NCI-H345 treated with DMSO at 0.1 percent for 48 hours (cell line): Measurements from ENCODE around the gene C16orf74.
A peak's percentile ranks its signal among the peaks of the same experiment; 100 is the strongest.

ENCODE experiments used
- DNase-seq: peaks from one replicate; lab custom pipeline; 2025; ENCODE audit not compliant: unreplicated experiment; lab: John Stamatoyannopoulos, UW

C16orf74 gene

DNA sequence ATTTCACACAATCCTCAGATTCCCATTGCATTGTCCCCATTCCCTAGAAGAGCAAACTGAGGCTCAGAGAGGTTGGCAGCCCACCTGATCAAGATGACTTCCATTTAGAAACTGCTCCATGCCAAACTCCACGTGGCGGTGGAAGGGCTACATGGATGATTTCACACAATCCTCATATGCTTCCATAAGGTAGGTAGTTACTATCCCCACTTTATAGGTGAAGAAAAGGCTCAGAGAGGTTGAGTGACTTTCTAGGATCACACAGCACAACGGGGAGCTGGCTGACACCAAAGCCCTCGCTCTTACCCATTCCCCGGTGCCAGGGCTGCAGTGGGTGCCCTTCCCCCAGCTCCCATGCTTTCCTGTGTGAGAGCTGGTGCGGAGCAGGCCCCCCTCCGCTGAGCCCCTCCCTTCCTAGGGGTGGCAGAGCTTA, 52.4 kb downstream of the C16orf74 start:
- no peak for DNase-seq

DNA sequence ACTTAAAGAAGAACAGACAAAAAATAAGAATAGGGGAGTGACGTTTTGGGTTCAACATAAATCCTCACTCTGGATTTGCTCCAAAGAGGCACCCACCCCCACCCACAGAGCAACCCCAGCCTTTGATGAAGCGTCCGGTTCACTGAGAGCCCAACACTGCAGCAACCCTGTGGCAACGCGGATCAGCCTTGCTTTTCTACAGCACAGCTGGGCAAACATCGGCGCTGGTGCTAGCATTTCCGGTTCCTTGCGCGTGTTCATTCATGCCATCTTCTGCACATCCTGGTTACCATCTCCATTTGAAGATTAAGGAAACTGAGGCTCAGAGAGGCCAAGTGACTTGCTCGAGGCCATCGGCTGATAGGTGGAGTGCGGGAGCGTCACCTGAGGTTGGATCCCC, 53.5 kb downstream of the C16orf74 start:
- no peak for DNase-seq

DNA sequence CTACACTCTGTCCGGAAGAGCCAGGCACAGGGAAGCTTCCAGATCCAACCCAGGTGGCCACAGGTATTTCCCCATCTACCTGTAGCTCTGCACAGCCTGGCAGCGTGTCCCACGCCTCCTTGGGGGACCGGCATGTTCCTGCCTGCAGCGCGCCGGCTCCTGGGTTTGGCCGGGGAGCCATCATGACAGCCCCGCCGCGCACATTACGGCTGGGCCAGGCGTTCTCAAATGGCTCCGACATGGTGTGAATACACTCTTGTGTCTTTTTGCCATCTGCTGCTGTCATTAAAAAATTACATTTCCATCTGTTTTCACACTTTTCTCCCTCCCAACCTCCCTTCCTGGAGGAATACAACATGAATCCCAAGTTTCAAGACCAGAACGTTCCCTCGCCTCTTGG, 54.1 kb downstream of the C16orf74 start:
- no peak for DNase-seq

DNA sequence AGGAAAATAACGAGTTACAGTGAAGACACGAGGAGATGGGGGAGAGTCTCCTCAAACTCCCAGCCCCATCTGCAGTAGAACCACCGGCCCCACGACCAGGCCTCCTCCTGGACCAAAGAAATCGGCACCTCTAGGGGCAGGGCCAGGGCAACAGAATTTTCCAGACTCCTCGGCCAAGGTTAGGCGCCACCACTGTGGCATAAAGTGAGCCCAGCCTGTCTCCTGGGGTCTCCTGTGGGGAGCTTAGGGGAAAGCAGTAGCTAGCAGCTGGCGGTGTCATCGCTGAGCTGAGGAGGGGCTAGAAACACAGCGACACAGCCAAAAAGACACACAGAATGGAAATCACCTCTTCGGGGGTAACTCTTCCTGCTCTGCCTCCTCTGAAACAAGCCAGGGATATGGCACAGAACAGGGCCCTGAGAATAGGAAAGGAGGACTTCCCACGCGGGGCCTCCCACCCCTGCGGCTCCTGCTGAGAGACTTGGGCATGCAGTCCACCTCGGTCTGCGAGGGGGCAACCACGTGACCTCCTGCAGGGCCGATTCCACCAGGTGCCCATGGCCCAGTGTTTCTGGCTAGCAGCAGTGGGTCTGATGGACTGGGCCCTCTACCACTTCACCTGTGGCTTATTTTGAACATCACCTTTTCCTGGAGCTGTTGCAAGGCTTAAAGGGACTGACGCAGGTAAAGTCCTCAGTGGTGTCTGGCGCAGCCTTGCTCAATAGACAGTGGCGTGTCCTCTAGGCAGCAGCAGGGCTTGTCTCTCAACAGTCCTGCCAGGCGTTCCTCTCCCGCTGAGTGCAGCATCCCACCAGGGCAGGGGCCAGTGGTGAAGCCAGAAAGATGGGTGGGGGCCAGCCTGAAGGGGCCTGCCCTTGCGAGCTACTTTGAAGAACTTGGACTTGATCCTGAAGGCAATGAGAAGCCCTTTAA, 55.4 kb downstream of the C16orf74 start:
- DNase-seq, result no peak

DNA sequence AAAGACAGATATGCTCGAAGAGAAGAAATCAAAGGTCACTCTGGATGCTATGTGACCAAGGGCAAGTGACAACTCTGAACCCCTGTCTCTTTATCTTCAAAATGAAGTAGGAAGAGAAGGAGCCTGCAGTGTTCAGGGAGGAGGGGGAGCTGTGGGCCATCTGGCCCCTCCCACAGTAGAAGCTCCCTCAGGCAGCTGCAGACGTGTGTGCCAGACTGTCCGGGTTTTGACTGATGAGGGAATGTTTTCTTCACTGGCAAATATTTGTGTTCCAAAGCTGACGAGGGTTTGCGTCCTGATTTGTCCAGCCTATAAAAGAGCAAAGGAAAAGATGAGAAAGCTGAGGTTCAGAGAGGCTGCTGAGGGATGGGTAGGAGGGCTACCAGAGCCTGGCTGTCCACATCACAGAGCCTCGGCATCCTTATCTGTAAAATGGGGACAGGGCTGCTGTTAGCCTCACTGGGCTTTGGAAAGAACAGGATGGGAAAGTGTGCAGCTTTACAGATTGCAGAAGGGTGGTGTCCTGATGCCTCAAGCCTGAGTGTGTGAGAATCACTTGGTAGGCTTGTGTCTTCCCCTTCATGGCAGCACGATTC, 60.3 kb downstream of the C16orf74 start:
- no peak for DNase-seq

DNA sequence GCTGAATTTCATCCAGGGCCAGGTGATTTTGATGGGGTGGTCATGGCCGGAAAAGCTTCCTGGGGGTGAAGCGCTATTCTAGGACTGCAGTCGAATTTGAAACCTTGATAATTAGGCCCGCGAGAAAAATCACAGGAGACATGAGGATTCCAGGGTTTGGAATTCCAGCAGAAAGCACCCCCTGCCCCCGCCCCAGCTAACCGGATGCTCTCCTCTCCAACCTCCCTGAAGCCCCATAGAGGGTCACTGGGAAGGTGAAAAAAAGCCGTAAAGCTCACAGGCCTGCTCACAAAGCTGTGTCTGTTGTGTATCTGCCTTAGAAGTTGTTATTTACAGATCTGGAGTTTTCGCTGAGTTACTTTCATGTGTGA, 61.0 kb downstream of the C16orf74 start:
- DNase-seq, result no peak

DNA sequence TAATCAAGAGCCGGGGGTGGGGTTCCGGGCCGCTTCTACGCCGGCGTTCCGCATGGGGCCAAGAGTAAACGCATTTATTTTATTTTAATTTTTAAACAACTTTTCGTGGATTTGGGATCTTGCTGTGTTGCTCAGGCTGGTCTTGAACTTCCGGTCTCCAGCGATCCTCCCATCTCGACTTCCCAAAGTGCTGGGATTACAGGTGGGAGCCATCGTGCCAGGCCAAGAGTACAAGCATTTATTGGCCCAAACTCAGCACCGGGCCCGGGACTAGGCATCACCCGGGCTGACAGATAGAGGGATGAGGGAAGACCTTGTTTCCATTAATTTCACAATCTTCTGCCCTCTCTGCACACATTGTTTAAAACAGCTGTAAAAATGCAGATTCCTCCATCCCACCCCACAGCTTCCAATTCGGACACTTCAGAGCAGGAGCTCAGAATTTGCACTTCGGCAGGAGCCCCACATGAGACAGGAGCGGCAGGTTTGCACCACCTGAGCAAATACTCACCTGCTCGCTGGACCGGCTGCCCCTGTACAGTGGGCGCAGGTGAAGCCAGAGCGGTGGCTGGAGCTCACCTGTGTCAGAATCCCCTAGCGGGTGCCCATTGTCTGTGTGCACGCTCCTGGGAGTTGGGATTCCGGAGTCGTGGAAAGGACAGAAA, 61.5 kb downstream of the C16orf74 start:
- peak; percentile 33 for DNase-seq

DNA sequence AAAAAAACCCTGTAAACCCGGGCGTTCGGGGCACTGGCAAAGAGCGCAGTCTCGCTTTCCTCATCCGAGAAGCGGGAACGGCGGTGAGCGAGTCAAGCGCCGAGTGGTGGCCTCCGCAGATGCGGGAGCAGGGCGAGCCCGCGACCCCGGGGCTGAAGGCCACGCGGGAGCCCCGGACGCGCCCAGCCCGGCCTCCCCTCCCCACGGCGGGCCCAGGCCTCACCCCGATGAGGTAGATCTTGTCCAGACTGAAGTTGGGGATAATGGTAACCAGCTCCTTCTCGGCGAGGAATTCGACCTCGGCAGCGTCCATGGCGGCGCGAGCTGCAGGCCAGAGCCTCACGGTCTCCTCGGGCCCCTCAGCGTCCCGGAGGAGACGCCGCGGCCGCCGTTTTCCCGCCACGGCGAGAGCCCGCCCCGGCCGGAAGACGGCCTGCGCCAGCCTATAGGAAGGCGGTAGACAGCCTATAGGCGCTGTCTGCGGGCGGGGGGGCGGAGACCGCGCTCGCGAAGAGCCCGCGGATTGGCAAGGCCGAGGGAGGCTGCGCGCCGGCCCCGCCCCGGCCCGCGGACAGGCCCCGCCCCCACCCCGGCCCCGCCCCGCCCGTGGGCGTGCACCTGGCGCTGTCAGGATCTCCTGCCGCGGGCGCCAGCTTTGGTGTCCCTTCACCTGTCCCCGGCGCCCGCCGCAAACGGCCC, 62.2 kb downstream of the C16orf74 start, which contains the start of gene GINS2:
TSS of gene GINS2 (minus strand) at position 369 of the 699 bp plus-strand sequence. CDS start at position 313, 56 bp downstream.
- DNase-seq, result peak; percentile 62

DNA sequence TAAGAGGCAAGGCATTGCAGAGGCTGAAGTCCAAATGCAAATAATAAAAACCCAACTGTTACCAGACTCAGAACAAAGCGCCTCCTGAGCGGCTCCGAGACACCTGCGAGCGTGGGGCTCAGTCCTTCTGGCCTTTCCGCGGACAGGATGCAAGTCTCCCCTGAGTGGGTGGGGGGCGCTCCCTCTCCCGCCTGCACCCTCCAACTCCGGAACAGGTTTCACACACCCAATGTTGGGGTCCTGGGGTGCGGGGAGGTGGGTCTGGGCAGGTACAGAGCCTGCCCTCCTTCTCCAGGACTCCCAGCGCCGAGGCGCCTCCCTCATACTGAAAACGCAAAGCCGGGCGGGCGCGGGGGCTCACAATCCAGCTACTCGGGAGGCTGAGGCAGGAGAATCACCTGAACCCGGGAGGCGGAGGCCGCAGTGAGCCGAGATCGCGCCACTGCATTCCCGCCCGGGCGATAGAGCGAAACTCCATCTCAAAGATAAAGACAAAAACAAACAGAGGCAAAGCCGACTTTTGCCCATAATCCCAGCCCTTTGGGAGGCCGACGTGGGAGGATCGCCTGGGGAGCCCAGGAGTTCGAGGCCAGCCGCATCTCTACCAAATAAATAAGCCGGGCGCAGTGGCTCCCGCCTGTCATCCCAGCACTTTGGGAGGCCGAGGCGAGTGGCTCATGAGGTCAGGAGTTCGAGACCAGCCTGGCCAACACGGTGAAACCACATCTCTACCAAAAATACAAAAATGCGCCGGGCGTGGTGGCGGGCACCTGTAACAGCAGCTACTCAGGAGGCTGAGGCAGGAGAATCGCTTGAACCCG, 63.0 kb downstream of the C16orf74 start:
- DNase-seq, result no peak

DNA sequence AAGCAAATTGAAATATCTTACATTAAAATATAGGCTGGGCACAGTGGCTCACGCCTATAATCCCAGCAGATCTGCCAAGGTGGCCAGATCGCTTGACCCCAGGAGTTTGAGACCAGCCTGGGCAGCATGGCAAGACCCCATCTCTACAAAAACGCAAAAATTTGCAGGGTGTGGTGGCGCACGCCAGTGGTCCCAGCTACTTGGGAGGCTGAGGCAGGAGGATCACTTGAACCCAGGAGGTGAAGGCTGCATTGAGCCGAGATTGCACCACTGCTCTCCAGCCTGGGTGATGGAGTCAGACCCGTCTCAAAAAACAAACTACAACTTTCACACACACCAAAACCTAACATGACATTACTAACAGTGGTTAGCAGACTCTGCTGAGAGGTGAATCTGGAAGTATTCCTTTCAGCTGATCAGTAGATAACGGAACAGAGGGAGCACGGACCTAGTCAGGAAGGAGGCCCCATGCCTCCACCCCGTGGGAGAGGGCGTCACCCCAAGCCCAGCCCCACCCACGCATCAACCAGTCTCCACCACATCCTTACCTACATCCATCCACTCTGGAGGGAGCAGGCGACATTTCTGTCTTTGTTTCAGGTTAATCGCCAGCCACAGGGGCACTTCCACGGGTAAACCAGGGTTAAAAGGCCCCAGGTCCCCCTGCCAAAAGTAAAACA, 63.8 kb downstream of the C16orf74 start:
- DNase-seq, result no peak

DNA sequence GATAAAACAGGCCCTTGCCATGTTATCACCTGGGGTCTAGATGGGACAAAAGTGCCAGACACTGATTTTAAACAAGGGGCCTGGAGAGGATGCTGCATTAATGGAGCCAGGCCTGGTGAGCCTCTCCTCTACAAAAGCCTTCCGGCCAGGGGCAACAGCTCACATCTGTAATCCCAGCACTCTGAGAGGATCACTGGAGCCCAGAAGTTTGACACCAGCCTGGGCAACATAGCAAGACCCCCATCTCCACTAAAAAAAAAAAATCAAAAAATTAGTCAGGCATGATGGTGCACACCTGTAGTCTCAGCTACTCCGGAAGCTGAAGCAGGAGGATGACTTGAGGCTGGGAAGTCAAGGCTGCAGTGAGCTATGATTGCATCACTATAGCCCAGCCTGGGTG, 65.6 kb downstream of the C16orf74 start:
- no peak for DNase-seq

DNA sequence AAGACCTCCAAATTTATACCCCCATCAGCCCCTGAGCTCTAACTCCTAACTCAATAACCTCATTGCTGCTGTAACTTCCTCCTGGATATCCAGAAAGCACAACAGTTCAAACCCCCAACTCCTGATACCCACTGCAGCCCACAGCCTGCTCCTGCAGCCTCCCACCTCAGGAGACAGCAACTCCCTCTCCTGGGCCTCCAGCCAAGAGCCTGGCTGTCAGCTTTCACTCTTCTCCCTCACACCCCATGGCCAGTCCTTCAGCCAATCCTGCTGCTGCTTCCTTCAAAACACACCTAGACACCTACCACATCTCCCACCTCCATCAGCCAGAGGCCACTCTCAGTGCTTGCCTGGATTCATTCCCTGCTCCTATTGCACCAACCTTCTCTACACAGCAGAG, 67.5 kb downstream of the C16orf74 start:
- DNase-seq, result no peak

DNA sequence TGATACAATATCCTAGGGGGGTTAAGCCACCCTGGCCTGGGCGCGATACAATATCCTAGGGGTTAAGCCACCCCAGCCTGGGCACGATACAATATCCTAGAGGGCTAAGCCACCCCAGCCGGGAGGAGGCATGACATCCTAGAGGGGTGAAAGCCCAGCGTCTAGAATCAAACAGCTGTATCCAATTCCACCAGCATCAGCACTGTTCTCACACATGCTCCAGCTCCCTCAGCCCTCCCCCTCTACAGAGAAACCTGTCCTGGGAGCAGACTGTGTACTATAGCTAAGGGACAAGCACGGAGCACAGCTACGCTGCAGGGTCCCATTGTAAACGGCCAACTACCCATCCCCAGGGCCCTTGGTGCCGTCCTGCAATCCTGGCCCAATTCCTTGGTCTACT, 68.4 kb downstream of the C16orf74 start:
- DNase-seq, result no peak

DNA sequence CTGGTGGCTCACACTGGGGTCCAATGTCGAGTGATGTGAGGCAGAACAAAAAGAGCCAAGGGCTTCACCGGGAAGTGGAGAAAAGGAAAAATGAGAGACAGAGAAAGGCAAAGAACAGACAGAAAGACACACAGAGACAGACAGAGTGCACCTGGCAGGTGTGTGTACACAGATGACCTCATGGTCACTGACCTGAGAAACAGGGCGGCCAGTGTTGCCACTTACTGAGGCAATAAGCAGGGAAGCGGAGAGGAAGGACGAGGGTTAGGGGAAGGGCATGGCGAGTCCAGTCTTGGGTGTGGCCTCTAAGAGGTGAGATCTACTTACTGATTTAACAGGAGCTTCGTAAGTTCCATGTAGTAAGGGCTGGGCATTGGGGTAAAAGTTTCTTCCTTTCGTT, 69.6 kb downstream of the C16orf74 start:
- DNase-seq, result no peak

DNA sequence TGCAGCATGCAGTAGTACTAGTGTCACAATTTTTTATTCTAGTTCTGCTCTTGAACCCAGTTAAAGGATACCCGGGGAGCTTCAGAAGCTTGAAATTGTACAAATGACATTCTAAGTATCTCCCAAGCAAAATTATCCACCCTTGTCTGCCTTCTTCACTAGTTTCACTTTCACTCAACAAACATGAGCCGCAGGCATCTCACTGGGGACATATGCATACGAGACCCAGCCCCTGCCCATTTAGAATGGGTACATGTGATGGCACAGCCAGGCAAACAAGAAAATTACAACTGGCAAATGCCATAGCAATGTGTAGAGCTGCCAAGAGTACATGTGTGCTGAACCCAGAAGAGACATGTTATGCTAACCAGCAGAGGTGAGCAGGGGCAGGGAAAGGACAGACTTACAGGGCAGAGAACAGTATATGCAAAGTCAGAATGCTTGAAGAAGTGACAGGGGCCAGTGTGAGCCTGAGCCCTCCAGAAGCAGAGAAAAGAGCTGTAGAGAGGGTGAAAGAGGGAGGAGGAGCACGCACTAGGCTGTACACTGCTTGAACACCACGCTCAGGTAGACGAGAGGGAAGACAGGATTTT, 70.4 kb downstream of the C16orf74 start:
- no peak for DNase-seq

DNA sequence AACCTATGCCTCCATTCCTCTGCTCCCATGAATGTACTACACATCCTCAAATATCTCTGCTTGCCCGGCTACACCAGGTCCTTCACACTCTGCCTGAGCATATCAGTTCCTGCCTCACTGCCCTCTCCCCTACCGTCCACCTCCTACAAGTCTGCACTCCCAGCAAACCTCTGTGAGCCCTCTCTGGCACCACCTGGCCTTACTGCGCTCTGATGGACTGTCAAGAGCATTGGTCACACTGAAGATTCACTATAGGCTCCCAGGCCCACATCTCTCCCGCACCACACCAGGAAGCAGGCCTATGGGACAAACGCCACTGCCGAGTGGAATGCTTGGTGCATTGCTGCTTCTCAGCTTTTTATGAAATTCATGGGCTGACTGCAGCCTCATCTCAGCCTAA, 71.0 kb downstream of the C16orf74 start:
- no peak for DNase-seq

DNA sequence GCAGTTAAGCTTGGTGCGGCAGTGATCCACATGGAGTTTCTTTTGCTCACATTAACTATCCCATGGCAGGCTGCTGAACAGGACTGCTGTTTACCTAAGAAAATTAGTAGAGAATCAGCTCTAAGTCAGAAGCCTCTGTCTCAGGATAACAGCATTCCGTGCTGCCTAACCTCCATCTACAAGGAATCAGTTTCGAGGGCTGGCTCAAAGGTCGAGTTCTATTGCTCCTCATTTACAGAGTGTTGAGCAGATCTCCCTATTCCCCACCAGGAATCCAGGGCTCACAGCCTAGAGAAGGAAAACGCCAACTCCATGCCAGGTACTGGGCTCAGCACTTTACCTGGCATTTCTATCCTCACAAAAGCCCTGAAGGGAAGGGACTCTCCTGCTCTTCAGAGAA, 72.1 kb downstream of the C16orf74 start:
- DNase-seq, result no peak

DNA sequence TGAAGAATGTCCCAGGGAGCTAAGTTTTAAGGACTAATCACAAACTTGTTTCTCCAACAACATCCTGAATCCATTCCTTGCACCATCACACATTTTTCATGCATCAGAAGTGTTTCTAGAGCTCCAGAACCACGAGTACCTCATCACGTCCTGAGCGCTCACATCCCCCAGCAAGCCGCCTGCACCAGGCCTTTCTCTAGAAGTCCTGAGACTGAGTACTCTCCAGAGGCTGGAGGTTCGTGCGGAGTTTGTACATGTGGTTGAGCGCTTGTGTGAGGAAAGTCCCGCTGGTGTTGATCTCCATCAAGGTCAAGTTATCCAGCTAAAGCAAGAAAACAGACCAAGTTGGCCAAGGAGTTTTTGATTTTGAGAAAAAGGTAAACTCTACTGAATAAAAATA, 72.9 kb downstream of the C16orf74 start:
- no peak for DNase-seq

DNA sequence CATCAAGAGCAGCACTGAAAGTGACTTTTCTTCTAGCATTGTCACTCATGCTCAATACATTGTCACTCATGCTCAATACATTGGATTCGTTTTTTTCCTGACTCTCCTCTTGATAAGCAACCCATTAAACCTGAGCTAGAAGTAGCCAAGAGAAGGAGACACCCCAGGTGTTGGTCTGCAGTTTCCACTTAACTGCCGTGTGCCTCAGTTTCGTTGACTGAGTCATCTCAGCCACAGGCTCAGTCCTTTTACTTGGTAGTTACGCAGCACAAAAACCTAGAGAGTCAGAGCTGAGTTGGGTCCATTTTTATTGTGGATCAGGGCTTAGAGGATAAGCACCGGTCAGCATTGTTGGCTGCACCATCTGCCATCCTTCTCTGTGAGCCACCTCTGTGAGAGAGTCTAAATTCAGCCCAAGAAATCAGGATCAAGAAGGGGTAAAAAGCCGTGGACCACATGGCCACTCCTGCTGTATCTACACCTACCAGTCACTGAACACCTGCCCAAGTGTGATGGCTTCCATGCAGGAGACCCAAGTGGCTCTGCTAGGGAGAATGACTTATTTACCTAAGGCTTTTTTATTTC, 73.4 kb downstream of the C16orf74 start:
- no peak for DNase-seq
